Activated CD4-positive, alpha-beta T cell treated with anti-CD3 and anti-CD28 coated beads, Interleukin-2, amount 10 ng/mL, durations not matched to agents 24 days and 14 days (primary cell): ENCODE measurements around the gene DNAH10. TPM values are rescaled to one million over a fixed set of nuclear protein-coding genes. Genes with fewer than 3 reads are reported as not detected.

ENCODE experiments used
- DNase-seq: peaks from one replicate; pipeline ENCODE4 v3.0.0; 2022
- H3K27ac Mint-ChIP-seq: one replicate; pipeline ENCODE4 v1.8.0; 2022; ENCODE audit warnings: mild to moderate bottlenecking, mixed read lengths
- H3K27me3 Mint-ChIP-seq: one replicate; pipeline ENCODE4 v1.8.0; 2022; ENCODE audit warnings: mixed read lengths
- H3K36me3 Mint-ChIP-seq: one replicate; pipeline ENCODE4 v1.8.0; 2022; ENCODE audit warnings: low read depth, mild to moderate bottlenecking, mixed read lengths
- H3K4me1 Mint-ChIP-seq: one replicate; pipeline ENCODE4 v1.8.0; 2021; ENCODE audit warnings: mixed read lengths
- H3K4me3 Mint-ChIP-seq: one replicate; pipeline ENCODE4 v1.8.0; 2022; ENCODE audit warnings: mild to moderate bottlenecking, moderate library complexity, mixed read lengths
- H3K9me3 Mint-ChIP-seq: one replicate; pipeline ENCODE4 v1.8.0; 2021; ENCODE audit warnings: mixed read lengths
- intact Hi-C: fragments of 100-400 bp; cut with micrococcal nuclease; formaldehyde crosslinking; loops from one replicate; pipeline ENCODE4 v1.15.1; 2023
- total RNA-seq: library from RNA; stranded (reverse); gene quantifications from 2 replicates; pipeline ENCODE4 v1.2.3, GENCODE V29; 2022

The DNAH10 gene
- total RNA-seq, 1 donor from 2014 or later = 0.14 TPM

GRCh38 chr12:123948401-123948795, 186.3 kb downstream of the DNAH10 start:
- Mint-ChIP-seq H3K4me3 (no peak overlapping the region), H3K27ac (no peak overlapping the region), H3K4me1 (no peaks in the 10 kb centered on the region), H3K9me3 (no peaks in the 10 kb centered on the region), H3K36me3 (no peaks in the 10 kb centered on the region), H3K27me3 (no peaks in the 10 kb centered on the region)
- DNase-seq = no peak
- intact Hi-C loops = no loop called here

GRCh38 chr12:123948796-123949769, 187.0 kb downstream of the DNAH10 start:
- Mint-ChIP-seq H3K36me3 (no peaks in the 10 kb centered on the region), H3K9me3 (no peaks in the 10 kb centered on the region), H3K4me3 (no peak overlapping the region), H3K27me3 (no peaks in the 10 kb centered on the region), H3K4me1 (no peaks in the 10 kb centered on the region), H3K27ac (no peak overlapping the region)
- intact Hi-C loops = no loop called here
- DNase-seq = no peak

DNA sequence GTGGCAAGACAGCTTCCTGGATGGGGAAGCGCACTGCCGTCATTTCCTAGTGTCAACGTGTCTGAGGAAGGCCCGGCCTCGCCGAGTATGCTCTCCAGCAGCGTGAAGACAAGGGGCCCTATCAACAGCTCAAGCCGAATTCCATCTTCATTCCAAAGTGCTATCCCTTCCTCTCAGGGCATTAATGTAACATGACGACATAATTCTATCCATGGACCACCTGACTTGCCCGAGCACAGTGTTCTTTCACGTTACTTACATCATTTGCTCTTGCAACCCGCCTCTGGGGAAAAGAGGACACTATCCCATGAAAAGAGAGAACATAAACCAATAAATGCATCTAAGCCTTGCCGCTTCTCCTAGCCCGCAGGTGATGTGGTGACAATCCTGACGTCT, 187.7 kb downstream of the DNAH10 start:
- Mint-ChIP-seq H3K27ac (no peak overlapping the region), H3K4me1 (no peaks in the 10 kb centered on the region), H3K36me3 (no peaks in the 10 kb centered on the region), H3K27me3 (no peaks in the 10 kb centered on the region), H3K9me3 (no peaks in the 10 kb centered on the region), H3K4me3 (no peak overlapping the region)
- DNase-seq = no peak
- intact Hi-C loops = no loop called here

DNA sequence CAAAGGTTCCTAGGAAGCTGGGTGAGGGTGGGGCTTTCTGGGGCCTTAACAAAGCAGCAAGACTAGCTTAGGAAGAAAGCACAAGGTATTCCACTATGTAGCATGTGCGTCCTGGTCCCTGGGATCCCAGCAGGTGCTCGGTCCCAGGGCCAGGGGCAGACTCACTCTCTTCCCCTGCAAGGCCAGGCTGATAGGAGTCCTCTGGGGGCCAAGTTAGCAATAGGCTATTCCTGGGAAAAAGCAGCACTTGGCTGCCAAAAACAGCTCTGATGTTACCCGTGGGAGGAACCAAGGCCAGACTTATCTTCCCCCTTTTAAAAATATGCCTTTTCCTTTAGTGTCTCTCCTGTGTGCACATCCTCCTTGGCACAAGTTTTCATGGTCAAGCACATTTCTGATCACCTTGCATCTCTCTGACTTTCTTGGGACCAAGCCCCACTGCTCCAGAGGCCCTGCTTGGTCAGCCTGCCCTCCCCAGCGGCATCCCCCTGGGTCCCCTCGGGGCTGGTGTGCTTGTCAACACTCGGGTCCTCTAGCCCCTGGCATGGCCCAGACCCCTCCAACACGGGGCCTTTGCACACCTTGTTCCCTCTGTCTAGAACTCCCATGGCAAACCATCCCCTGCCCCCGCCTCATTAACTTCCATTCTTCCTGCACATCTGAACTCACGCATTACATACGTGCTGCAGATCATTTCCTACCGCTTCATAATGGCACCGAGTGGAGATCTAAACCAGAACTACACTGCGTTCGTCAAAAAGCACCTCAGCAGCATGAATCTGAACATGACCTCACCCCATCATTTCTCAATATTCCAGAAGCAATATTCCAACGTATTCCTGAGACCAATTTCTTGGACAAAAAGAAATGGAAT, 188.6 kb downstream of the DNAH10 start:
- H3K36me3 Mint-ChIP-seq = no peaks in the 10 kb centered on the region
- H3K9me3 Mint-ChIP-seq = no peaks in the 10 kb centered on the region
- H3K27me3 Mint-ChIP-seq = no peaks in the 10 kb centered on the region
- no peak overlapping the region for H3K27ac Mint-ChIP-seq
- H3K4me1 Mint-ChIP-seq = no peaks in the 10 kb centered on the region
- intact Hi-C loops = no loop called here
- no peak for DNase-seq
- no peak overlapping the region for H3K4me3 Mint-ChIP-seq

DNA sequence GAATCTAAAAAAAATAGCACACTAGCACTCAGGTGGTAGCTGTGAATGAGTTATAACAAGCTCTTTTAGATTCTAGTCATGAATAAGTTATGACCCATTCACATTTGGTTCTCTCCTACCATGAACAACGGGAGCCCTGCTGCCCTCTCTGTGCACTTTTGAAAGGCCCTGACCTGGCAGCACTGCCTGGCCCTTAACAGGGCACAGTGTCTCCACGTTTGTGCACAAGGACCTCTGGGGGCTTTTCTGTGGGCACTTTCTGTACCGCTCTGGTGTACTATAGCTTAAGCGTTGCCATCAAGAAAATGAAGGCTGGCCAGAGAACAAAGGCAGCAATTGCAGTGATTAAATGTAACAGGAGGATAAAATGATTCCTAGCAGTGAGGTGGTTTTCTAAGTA, 189.4 kb downstream of the DNAH10 start:
- DNase-seq = no peak
- Mint-ChIP-seq H3K36me3 (no peaks in the 10 kb centered on the region), H3K4me1 (no peaks in the 10 kb centered on the region), H3K4me3 (no peak overlapping the region), H3K9me3 (no peaks in the 10 kb centered on the region), H3K27me3 (no peaks in the 10 kb centered on the region), H3K27ac (no peak overlapping the region)
- intact Hi-C loops = no loop called here

DNA sequence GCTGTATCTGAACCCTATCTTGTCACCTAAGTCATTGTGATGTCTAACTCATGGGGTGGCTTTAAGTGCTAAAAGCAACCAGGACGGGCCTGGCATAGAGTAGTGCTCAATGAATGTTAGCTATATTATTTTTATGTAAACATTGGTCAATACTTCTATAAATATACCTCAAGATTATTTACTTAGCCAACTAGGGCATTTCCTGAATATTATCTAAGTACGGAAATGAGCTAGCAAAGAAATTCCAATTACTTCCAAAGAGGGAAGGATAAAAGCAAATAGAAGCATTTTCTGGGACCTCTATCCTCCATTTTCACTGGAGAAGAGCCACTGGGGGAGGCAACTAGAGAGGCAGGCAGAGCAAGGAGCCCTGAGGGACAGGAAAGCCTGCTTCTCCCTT, 189.9 kb downstream of the DNAH10 start:
- Mint-ChIP-seq H3K27ac (no peak overlapping the region), H3K4me1 (no peaks in the 10 kb centered on the region), H3K27me3 (no peaks in the 10 kb centered on the region), H3K4me3 (no peak overlapping the region), H3K9me3 (no peaks in the 10 kb centered on the region), H3K36me3 (no peaks in the 10 kb centered on the region)
- intact Hi-C loops = no loop called here
- DNase-seq = no peak

DNA sequence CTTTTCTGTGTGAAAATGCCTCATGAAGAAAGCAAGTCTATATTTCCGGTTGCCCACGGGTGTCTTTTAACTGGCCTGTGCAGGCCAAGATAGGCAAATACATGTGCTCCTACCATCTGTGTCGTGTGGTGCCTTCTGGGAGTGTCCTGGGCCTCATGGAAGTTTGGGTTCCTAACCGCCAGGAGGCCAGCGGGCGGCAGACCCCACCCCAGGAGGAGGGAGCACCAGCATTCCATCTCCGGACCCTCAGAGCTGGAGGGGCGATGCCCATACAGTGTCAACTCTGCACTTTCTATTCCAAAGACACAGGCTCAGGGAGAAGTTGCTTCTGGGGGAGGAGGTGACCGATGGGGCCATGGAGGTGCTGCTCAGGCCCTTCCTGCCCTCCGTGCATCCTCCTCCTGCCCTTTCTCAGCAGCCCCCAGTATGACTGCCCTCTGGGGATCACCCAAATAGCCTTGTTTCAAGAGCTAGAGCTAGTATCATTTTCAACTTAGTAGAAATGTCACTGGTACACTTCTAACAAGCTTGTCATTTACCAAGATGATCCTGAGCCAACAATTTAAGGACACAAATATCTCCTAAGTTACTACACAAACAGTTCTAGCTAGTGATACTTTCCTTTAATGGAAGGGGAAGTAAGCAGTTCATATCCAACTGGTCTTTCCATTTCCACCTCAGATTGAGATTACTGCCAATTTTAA, 192.7 kb downstream of the DNAH10 start:
- H3K27me3 Mint-ChIP-seq = no peaks in the 10 kb centered on the region
- H3K36me3 Mint-ChIP-seq = no peaks in the 10 kb centered on the region
- no peaks in the 10 kb centered on the region for H3K9me3 Mint-ChIP-seq
- no peak overlapping the region for H3K27ac Mint-ChIP-seq
- no peak overlapping the region for H3K4me3 Mint-ChIP-seq
- no peak for DNase-seq
- no peaks in the 10 kb centered on the region for H3K4me1 Mint-ChIP-seq
- intact Hi-C loops = no loop called here

DNA sequence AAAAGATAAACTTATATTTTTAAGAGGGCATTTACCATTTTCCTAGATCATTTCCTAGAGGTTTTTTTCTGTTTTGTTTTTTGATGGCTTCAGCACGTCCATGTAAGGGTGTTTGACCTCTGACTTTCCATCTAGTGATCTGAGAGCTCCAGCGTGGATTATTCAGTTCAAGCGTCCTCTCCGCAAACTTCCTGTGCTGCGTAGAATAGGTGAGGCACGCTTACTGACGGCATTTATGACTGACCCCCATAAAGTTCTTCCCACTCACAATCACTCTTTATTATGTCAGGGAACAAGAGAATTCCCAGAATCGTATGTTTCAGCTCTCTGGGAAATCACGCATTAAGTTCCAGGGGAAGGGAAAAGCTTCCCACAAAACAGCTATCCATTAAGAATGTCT, 194.1 kb downstream of the DNAH10 start:
- no peaks in the 10 kb centered on the region for H3K27me3 Mint-ChIP-seq
- H3K9me3 Mint-ChIP-seq = no peaks in the 10 kb centered on the region
- DNase-seq = no peak
- no peaks in the 10 kb centered on the region for H3K36me3 Mint-ChIP-seq
- intact Hi-C loops = no loop called here
- H3K4me3 Mint-ChIP-seq = no peak overlapping the region
- no peak overlapping the region for H3K27ac Mint-ChIP-seq
- H3K4me1 Mint-ChIP-seq = no peaks in the 10 kb centered on the region

DNA sequence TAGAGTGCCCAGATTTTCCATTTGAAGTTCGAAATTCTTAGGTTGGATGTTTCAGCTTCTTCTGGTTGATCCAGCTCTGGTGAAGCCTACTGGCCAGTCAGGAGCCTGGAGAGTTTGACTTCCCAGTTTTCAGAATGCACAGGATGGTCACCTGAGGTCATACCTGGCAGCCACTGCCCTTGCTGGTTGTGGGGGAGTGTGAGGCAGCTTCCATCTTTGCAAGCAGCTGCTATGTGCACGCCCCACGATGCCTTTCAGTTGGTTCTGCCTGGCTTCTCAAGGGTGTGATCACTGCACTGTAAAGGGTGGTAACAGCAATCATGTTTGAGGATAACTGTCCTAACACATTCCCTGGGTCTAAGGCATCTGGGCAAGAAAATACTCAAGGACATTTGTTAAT, 195.1 kb downstream of the DNAH10 start:
- H3K9me3 Mint-ChIP-seq = no peaks in the 10 kb centered on the region
- no peak overlapping the region for H3K27ac Mint-ChIP-seq
- no peaks in the 10 kb centered on the region for H3K27me3 Mint-ChIP-seq
- intact Hi-C loops = no loop called here
- H3K36me3 Mint-ChIP-seq = no peaks in the 10 kb centered on the region
- no peaks in the 10 kb centered on the region for H3K4me1 Mint-ChIP-seq
- no peak overlapping the region for H3K4me3 Mint-ChIP-seq
- no peak for DNase-seq

GRCh38 chr12:123958462-123958861, 196.4 kb downstream of the DNAH10 start:
- Mint-ChIP-seq H3K4me1 (no peaks in the 10 kb centered on the region), H3K27me3 (no peaks in the 10 kb centered on the region), H3K4me3 (no peak overlapping the region), H3K9me3 (no peaks in the 10 kb centered on the region), H3K36me3 (no peaks in the 10 kb centered on the region), H3K27ac (no peak overlapping the region)
- DNase-seq = no peak
- intact Hi-C loops = no loop called here

GRCh38 chr12:123958876-123959275, 196.8 kb downstream of the DNAH10 start:
- Mint-ChIP-seq H3K4me1 (no peaks in the 10 kb centered on the region), H3K36me3 (no peaks in the 10 kb centered on the region), H3K27me3 (no peaks in the 10 kb centered on the region), H3K9me3 (no peaks in the 10 kb centered on the region), H3K4me3 (no peak overlapping the region), H3K27ac (no peak overlapping the region)
- intact Hi-C loops = no loop called here
- DNase-seq = no peak

- Mint-ChIP-seq H3K27me3 (no peaks in the 10 kb centered on the region), H3K9me3 (no peaks in the 10 kb centered on the region), H3K27ac (no peak overlapping the region), H3K4me1 (no peaks in the 10 kb centered on the region), H3K36me3 (no peaks in the 10 kb centered on the region), H3K4me3 (no peak overlapping the region)
- intact Hi-C loops = no loop called here
- DNase-seq = no peak
Observed at GRCh38 chr12:123960029-123960735, 198.1 kb downstream of the DNAH10 start.

DNA sequence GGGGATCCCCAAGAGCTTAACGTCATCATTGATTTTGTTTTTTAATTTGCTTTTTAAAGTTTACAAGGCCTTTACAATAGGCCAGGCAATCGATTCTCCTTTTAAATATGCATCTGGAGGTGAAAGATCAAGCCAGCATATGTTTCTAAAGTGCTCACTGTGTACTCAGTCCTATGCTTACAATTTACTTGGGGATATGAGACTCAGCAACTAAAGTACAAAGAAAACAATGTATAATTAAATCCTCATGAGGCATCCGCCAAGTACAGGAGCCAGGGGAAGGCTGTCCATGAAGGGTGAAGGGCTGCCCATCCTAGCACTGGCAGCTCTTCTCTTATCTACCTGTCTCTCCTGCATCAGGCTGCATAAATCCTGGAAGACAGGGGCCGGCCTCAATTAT, 198.8 kb downstream of the DNAH10 start:
- H3K4me3 Mint-ChIP-seq = no peak overlapping the region
- no peaks in the 10 kb centered on the region for H3K4me1 Mint-ChIP-seq
- DNase-seq = no peak
- H3K9me3 Mint-ChIP-seq = no peaks in the 10 kb centered on the region
- H3K36me3 Mint-ChIP-seq = no peaks in the 10 kb centered on the region
- no peaks in the 10 kb centered on the region for H3K27me3 Mint-ChIP-seq
- H3K27ac Mint-ChIP-seq = no peak overlapping the region
- intact Hi-C loops = no loop called here
